Body of pancreas (tissue), 4 donors: ENCODE data around the gene HRCT1. TPM values are rescaled to one million over a fixed set of nuclear protein-coding genes. Genes with fewer than 3 reads are reported as not detected.

Experiments used
- ATAC-seq: fragments of 150-250 bp; one replicate; pipeline ENCODE4 v1.9.1; 2016
- DNase-seq, 4 donors: peaks; one replicate each; pipeline ENCODE4 v3.0.0-alpha.2; 2019
- H3K27ac ChIP-seq, 4 donors: fragments of 200-600 bp; sonication (generic); 1 replicate in 3 of 4; 2 replicates in 1 of 4; pipeline versions ENCODE4 v1.5.1 to v1.6.1; 2016 to 2019; ENCODE audit warnings: mild to moderate bottlenecking in 1 of 4, mixed read lengths in 1 of 4, moderate library complexity in 1 of 4
- H3K27me3 ChIP-seq, 2 donors: fragments of 200-600 bp; sonication (generic); one replicate each; pipeline ENCODE4 v1.6.0; 2016; ENCODE audit warnings: mild to moderate bottlenecking in 1 of 2
- H3K36me3 ChIP-seq, 2 donors: fragments of 200-600 bp; sonication (generic); replicated peaks in 1 of 2; 2 replicates each; pipeline ENCODE4 v1.5.1; 2016; ENCODE audit warnings: low read depth in 2 of 2; ENCODE audit not compliant: insufficient read depth in 1 of 2
- H3K4me1 ChIP-seq: fragments of 200-600 bp; sonication (generic); one replicate; pipeline ENCODE4 v1.6.0; 2016
- H3K4me3 ChIP-seq, 2 donors: fragments of 200-600 bp; sonication (generic); 1 replicate in 1 of 2; 2 replicates in 1 of 2; pipeline ENCODE4 v1.5.1; 2016 to 2019
- H3K9me3 ChIP-seq, 3 donors: fragments of 200-600 bp; sonication (generic); 1 replicate in 2 of 3; 2 replicates in 1 of 3; pipeline ENCODE4 v1.5.1; 2016
- CTCF ChIP-seq, 7 experiments: fragments of 450-650 bp in 4 of 7; fragments of 200-600 bp in 3 of 7; sonication (generic) in 3 of 7; IDR thresholded peaks; one replicate each; pipeline ENCODE4 v1.5.1; 2016 to 2019; ENCODE audit warnings: antibody characterized with exemption in 7 of 7
- POLR2A ChIP-seq, 3 donors: fragments of 450-650 bp; IDR thresholded peaks; one replicate each; pipeline ENCODE4 v1.6.1; 2016; ENCODE audit warnings: antibody characterized with exemption in 3 of 3, mild to moderate bottlenecking in 2 of 3
- WGBS, 2 donors: methylation state at CpG; one replicate each; pipeline ENCODE4 v1.1.5; 2017; 5-methylcytosine and 5-hydroxymethylcytosine counted together
- intact Hi-C: fragments of 100-400 bp; cut with DNase I; formaldehyde crosslinking; loops from one replicate; pipeline ENCODE4 v1.15.1; 2023
- total RNA-seq, 2 donors: library from RNA; depleted of rRNA; stranded (reverse); fragments of >200 nt; gene quantifications; one replicate each; pipeline ENCODE4 v1.1.0, GENCODE V29; 2016

Gene HRCT1
- total RNA-seq, 2 donors from 2014 or later = 0.99 to 3.4 TPM

- Histone ChIP-seq H3K27ac (no peak overlapping the region), H3K27me3 (peaks cover 0 to 8% of the 10 kb centered on the region in 2 donors), H3K4me3 (no peak overlapping the region), H3K36me3 (no peaks in the 10 kb centered on the region), H3K9me3 (no peaks in the 10 kb centered on the region), H3K4me1 (no peaks in the 10 kb centered on the region)
- intact Hi-C loops = no loop called here
- no peak for TF ChIP-seq POLR2A (IDR thresholded peaks at IDR 0.05)
- no peak for TF ChIP-seq CTCF (IDR thresholded peaks at IDR 0.05)
- WGBS, 2 donors = 70 to 84% methylated on average over 6 to 8 of the region's 8 CpGs
- ATAC-seq (no peak), DNase-seq (no peak)
Measured at GRCh38 chr9:35864695-35865255, 41.2 kb upstream of the HRCT1 start.

GRCh38 chr9:35867538-35867937, 38.5 kb upstream of the HRCT1 start:
- Histone ChIP-seq H3K4me3 (no peak overlapping the region), H3K4me1 (no peaks in the 10 kb centered on the region), H3K9me3 (no peaks in the 10 kb centered on the region), H3K27ac (no peak overlapping the region), H3K36me3 (no peaks in the 10 kb centered on the region), H3K27me3 (no peaks in the 10 kb centered on the region)
- WGBS, 2 donors = 70 to 90% methylated on average over 4 of the region's 4 CpGs
- no peak for TF ChIP-seq POLR2A (IDR thresholded peaks at IDR 0.05)
- TF ChIP-seq CTCF (IDR thresholded peaks at IDR 0.05) = no peak
- no peak for ATAC-seq
- intact Hi-C loops = no loop called here
- DNase-seq = no peak

DNA sequence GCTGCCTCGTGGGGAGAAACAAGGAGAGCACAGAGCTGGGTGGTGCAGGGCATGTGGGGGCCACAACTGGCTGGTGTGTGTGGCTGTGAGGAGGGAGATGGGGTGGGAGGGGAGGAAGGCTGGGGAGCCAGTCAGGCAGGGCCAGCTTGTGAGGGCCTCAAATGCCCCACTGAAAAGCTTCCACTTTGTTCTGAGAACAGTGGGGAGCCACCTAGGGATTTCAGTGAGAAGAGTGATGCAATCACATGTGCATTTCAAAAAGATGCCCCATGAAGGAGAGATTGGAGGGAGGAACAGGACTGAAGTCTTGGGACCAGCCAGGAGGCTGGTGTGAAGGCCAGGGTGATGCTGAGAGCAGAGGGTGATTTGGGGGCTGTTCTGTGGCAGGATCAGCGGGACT, 37.1 kb upstream of the HRCT1 start:
- H3K27me3 ChIP-seq = no peaks in the 10 kb centered on the region
- no peaks in the 10 kb centered on the region for H3K4me1 ChIP-seq
- intact Hi-C loops = no loop called here
- no peak overlapping the region for H3K4me3 ChIP-seq
- ATAC-seq = no peak
- no peaks in the 10 kb centered on the region for H3K36me3 ChIP-seq
- 62 to 68% methylated on average over 2 of the region's 2 CpGs for WGBS, 2 donors
- no peaks in the 10 kb centered on the region for H3K9me3 ChIP-seq
- no peak for DNase-seq
- no peak for TF ChIP-seq CTCF (IDR thresholded peaks at IDR 0.05)
- no peak for TF ChIP-seq POLR2A (IDR thresholded peaks at IDR 0.05)
- H3K27ac ChIP-seq = no peak overlapping the region

DNA sequence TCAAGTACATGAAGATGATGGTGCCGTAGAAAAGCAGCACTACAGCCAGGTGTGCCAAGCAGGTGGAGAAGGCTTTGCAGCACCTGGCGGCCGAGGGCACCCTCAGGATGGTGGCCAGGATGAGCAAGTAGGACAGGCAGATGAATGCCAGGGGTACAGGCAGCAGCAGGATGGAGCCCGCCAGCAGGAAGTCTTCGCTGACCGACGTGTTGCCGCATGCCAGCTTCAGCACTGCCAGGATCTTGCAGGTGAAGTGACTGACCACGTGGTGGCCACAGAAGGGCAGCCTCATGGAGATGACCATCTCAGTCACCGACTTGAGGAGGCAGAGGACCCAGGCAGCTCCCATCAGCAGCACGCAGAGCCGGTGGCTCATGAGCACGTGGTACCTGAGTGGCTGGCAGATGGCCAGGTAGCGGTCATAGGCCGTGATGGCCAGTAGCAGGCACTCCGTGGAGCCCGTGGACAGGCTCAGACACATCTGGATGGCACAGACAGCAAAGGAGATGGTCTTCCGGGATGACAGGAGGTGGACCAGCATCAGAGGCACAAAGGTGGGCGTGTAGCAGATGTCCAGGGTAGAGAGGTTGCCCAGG, 36.3 kb upstream of the HRCT1 start:
- Histone ChIP-seq H3K36me3 (no peaks in the 10 kb centered on the region), H3K27ac (no peak overlapping the region), H3K4me3 (no peak overlapping the region), H3K9me3 (no peaks in the 10 kb centered on the region), H3K4me1 (no peaks in the 10 kb centered on the region), H3K27me3 (no peaks in the 10 kb centered on the region)
- DNase-seq (no peak), ATAC-seq (no peak)
- no peak for TF ChIP-seq POLR2A (IDR thresholded peaks at IDR 0.05)
- intact Hi-C loops = no loop called here
- 78 to 86% methylated on average over 10 to 19 of the region's 19 CpGs for whole genome bisulfite sequencing, 2 donors

GRCh38 chr9:35870351-35870923, 35.6 kb upstream of the HRCT1 start, which contains the start of gene OR13J1:
Gene OR13J1 (minus strand): TSS chr9:35870401. CDS start chr9:35870401, 0 bp downstream.
- TF ChIP-seq CTCF (IDR thresholded peaks at IDR 0.05) = no peak
- TF ChIP-seq POLR2A (IDR thresholded peaks at IDR 0.05) = no peak
- 80 to 82% methylated on average over 8 of the region's 8 CpGs for WGBS, 2 donors
- Histone ChIP-seq H3K27ac (no peak within 1 kb of the TSS), H3K27me3 (no peaks in the 10 kb centered on the region), H3K4me1 (no peaks in the 10 kb centered on the region), H3K4me3 (no peak within 1 kb of the TSS), H3K9me3 (no peaks in the 10 kb centered on the region), H3K36me3 (no peaks in the 10 kb centered on the region)
- DNase-seq (no peak), ATAC-seq (no peak)
- intact Hi-C loops = no loop called here
